Measurements from ENCODE around the gene XK. TPM values are rescaled to one million over a fixed set of nuclear protein-coding genes. Genes with fewer than 3 reads are reported as not detected.

Gene XK
- total RNA-seq, 1 donor from 2014 or later: 0.13 TPM

- no peak for DNase-seq (ENCODE audit: low spot score)
Observed at GRCh38 chrX:37679230-37679629, 6.4 kb upstream of the XK start.

GRCh38 chrX:37679888-37680287 is 5.7 kb upstream of the XK start:
- DNase-seq (ENCODE audit: low spot score): no peak

- DNase-seq (ENCODE audit: low spot score): no peak
Observed at GRCh38 chrX:37684426-37684825, 1.2 kb upstream of the XK start.

GRCh38 chrX:37684973-37685372 is 618 bp upstream of the XK start:
- DNase-seq (ENCODE audit: low spot score): no peak

- DNase-seq (ENCODE audit: low spot score): no peak
Observed at GRCh38 chrX:37686369-37686995, 891 bp downstream of the XK start.

GRCh38 chrX:37686996-37687395 is 1.4 kb downstream of the XK start:
- no peak for DNase-seq (ENCODE audit: low spot score)

GRCh38 chrX:37690119-37690518 is 4.5 kb downstream of the XK start:
- DNase-seq (ENCODE audit: low spot score): no peak

- no peak for DNase-seq (ENCODE audit: low spot score)
Observed at GRCh38 chrX:37692918-37693317, 7.3 kb downstream of the XK start.

GRCh38 chrX:37697169-37697760 is 11.7 kb downstream of the XK start:
- DNase-seq (ENCODE audit: low spot score): no peak

GRCh38 chrX:37701588-37701987 is 16.0 kb downstream of the XK start:
- no peak for DNase-seq (ENCODE audit: low spot score)

- DNase-seq (ENCODE audit: low spot score): no peak
Observed at GRCh38 chrX:37711991-37712390, 26.4 kb downstream of the XK start.

- no peak for DNase-seq (ENCODE audit: low spot score)
Observed at GRCh38 chrX:37712458-37712857, 26.9 kb downstream of the XK start.

- no peak for DNase-seq (ENCODE audit: low spot score)
Observed at GRCh38 chrX:37714479-37714878, 28.9 kb downstream of the XK start.

- no peak for DNase-seq (ENCODE audit: low spot score)
Observed at GRCh38 chrX:37716602-37717001, 31.0 kb downstream of the XK start.

GRCh38 chrX:37717708-37718107 is 32.1 kb downstream of the XK start:
- no peak for DNase-seq (ENCODE audit: low spot score)

GRCh38 chrX:37722595-37722994 is 37.0 kb downstream of the XK start:
- DNase-seq (ENCODE audit: low spot score): no peak

GRCh38 chrX:37726346-37726745 is 40.8 kb downstream of the XK start:
- DNase-seq (ENCODE audit: low spot score): no peak

- DNase-seq (ENCODE audit: low spot score): no peak
Observed at GRCh38 chrX:37745354-37745753, 59.8 kb downstream of the XK start.

- DNase-seq (ENCODE audit: low spot score): no peak
Observed at GRCh38 chrX:37745835-37746217, 60.2 kb downstream of the XK start.

- no peak for DNase-seq (ENCODE audit: low spot score)
Observed at GRCh38 chrX:37746218-37746941, 60.8 kb downstream of the XK start.

- DNase-seq (ENCODE audit: low spot score): no peak
Observed at GRCh38 chrX:37746951-37747350, 61.4 kb downstream of the XK start.

GRCh38 chrX:37752281-37752680 is 66.7 kb downstream of the XK start:
- DNase-seq (ENCODE audit: low spot score): no peak

- DNase-seq (ENCODE audit: low spot score): no peak
Observed at GRCh38 chrX:37752936-37753335, 67.3 kb downstream of the XK start.

All from mesenteric fat pad (tissue), 1 donor.